B cell (primary cell): ENCODE data around the gene FAM3A. TPM values are rescaled to one million over a fixed set of nuclear protein-coding genes. Genes with fewer than 3 reads are reported as not detected.

Source experiments
- ATAC-seq: fragments of 200-7000 bp; cut with Tn5 transposase; one replicate; pipeline ENCODE4 v1.10.0; 2021; ENCODE audit warnings: low read depth, mild to moderate bottlenecking, moderate number of reproducible peaks, moderate library complexity
- CTCF ChIA-PET: fragments of 350-600 bp; sonication (Branson Sonifier 250); formaldehyde crosslinking; loops from one replicate; lab custom pipeline; 2021; ENCODE audit warnings: antibody characterized with exemption, inconsistent platforms; lab: Charles Lee
- POLR2A ChIA-PET: fragments of 350-600 bp; sonication (Branson Sonifier 250); formaldehyde crosslinking; loops from one replicate; lab custom pipeline; 2021; ENCODE audit warnings: antibody characterized with exemption; lab: Charles Lee
- DNase-seq: peaks from one replicate; pipeline ENCODE4 v3.0.0; 2013
- H2AFZ ChIP-seq: 2 replicates; pipeline ENCODE4 v1.6.1; 2012; ENCODE audit warnings: mild to moderate bottlenecking, low read depth, low read length; ENCODE audit not compliant: insufficient read depth, poor library complexity, severe bottlenecking
- H3K27ac ChIP-seq, 2 donors: 1 replicate in 1 of 2; 2 replicates in 1 of 2; pipeline ENCODE4 v1.5.1; 2012 to 2013; ENCODE audit warnings: low read length in 2 of 2, mild to moderate bottlenecking in 2 of 2, moderate library complexity in 1 of 2
- H3K27me3 ChIP-seq, 4 experiments: fragments of 200-600 bp in 1 of 4; sonication (generic) in 1 of 4; replicated peaks in 1 of 4; 1 replicate in 2 of 4; 2 replicates in 2 of 4; pipeline versions ENCODE4 v1.6.1 to v1.7.0; 2013 to 2016; ENCODE audit warnings: low read length in 3 of 4, mild to moderate bottlenecking in 2 of 4, mixed read lengths in 1 of 4, moderate library complexity in 1 of 4; ENCODE audit not compliant: insufficient read depth in 4 of 4, control insufficient read depth in 3 of 4; ENCODE audit errors: control extremely low read depth in 1 of 4
- H3K36me3 ChIP-seq, 2 experiments: replicated peaks in 1 of 2; 1 replicate in 1 of 2; 2 replicates in 1 of 2; pipeline versions ENCODE4 v1.6.1 to v1.7.1; 2013; ENCODE audit warnings: low read length in 1 of 2; ENCODE audit not compliant: insufficient read depth in 2 of 2, control insufficient read depth in 1 of 2; ENCODE audit errors: control extremely low read depth in 1 of 2, extremely low read depth in 1 of 2
- H3K4me1 ChIP-seq, 2 donors: fragments of 200-600 bp in 1 of 2; sonication (generic) in 1 of 2; 1 replicate in 1 of 2; 2 replicates in 1 of 2; pipeline versions ENCODE4 v1.5.1 to v1.6.1; 2013 to 2017; ENCODE audit warnings: low read length in 2 of 2; ENCODE audit not compliant: control insufficient read depth in 2 of 2, insufficient read depth in 2 of 2
- H3K4me2 ChIP-seq: replicated peaks from 2 replicates; pipeline ENCODE3; 2012; ENCODE audit warnings: mild to moderate bottlenecking, low read depth, low read length; ENCODE audit not compliant: poor library complexity, severe bottlenecking
- H3K4me3 ChIP-seq, 5 experiments: fragments of 200-600 bp in 1 of 5; sonication (generic) in 1 of 5; 1 replicate in 3 of 5; 2 replicates in 2 of 5; pipeline versions ENCODE4 v1.5.1 to v1.7.0; 2011 to 2016; ENCODE audit warnings: low read length in 4 of 5, mild to moderate bottlenecking in 4 of 5, low read depth in 2 of 5, control low read depth in 1 of 5, moderate library complexity in 1 of 5; ENCODE audit not compliant: insufficient read depth in 1 of 5; ENCODE audit errors: control extremely low read depth in 1 of 5, extremely low read depth in 1 of 5
- H3K79me2 ChIP-seq: fragments of 200-600 bp; sonication (generic); one replicate; pipeline ENCODE4 v1.6.0; 2016; ENCODE audit warnings: low read length; ENCODE audit not compliant: control insufficient read depth, insufficient read depth
- H3K9ac ChIP-seq: fragments of 200-600 bp; sonication (generic); 2 replicates; pipeline ENCODE4 v1.6.1; 2017; ENCODE audit warnings: mild to moderate bottlenecking, low read length, moderate library complexity
- H3K9me3 ChIP-seq, 3 donors: one replicate each; pipeline versions ENCODE4 v1.6.1 to v1.7.1; 2013; ENCODE audit warnings: low read length in 2 of 3; ENCODE audit not compliant: control insufficient read depth in 2 of 3, insufficient read depth in 1 of 3; ENCODE audit errors: control extremely low read depth in 1 of 3
- H4K20me1 ChIP-seq: 2 replicates; pipeline ENCODE4 v1.6.0; 2012; ENCODE audit warnings: mild to moderate bottlenecking, low read length; ENCODE audit not compliant: insufficient read depth, control insufficient read depth, poor library complexity, severe bottlenecking
- H3K27ac Mint-ChIP-seq: one replicate; pipeline ENCODE4 v1.8.0; 2021; ENCODE audit warnings: mixed read lengths
- H3K27me3 Mint-ChIP-seq: one replicate; pipeline ENCODE4 v1.8.0; 2021; ENCODE audit warnings: mixed read lengths
- H3K4me1 Mint-ChIP-seq: one replicate; pipeline ENCODE4 v1.8.0; 2021; ENCODE audit warnings: mixed read lengths
- H3K4me3 Mint-ChIP-seq: one replicate; pipeline ENCODE4 v1.8.0; 2021; ENCODE audit warnings: mixed read lengths
- H3K9me3 Mint-ChIP-seq: one replicate; pipeline ENCODE4 v1.8.0; 2022; ENCODE audit warnings: mixed read lengths; ENCODE audit not compliant: insufficient read depth
- CTCF ChIP-seq: fragments of 200-600 bp; IDR thresholded peaks from one replicate; pipeline ENCODE4 v1.8.0; 2022; ENCODE audit warnings: antibody characterized with exemption, mild to moderate bottlenecking
- EZH2 ChIP-seq: IDR thresholded peaks from 2 replicates; pipeline ENCODE4 v1.6.1; 2012; ENCODE audit warnings: borderline replicate concordance, low read depth, mild to moderate bottlenecking, moderate library complexity, low read length; ENCODE audit not compliant: insufficient read depth, poor library complexity, severe bottlenecking
- WGBS: methylation state at CpG from one replicate; pipeline ENCODE4 v1.1.5; 2013; ENCODE audit warnings: missing lambda C conversion rate; ENCODE audit not compliant: insufficient coverage; 5-methylcytosine and 5-hydroxymethylcytosine counted together
- intact Hi-C: fragments of 100-400 bp; cut with micrococcal nuclease; formaldehyde crosslinking; loops from one replicate; pipeline ENCODE4 v1.10.0; 2022
- polyA plus RNA-seq: library from polyadenylated mRNA; depleted of rRNA; stranded (reverse); fragments of >200 nt; gene quantifications from 2 replicates; pipeline ENCODE4 v1.2.3, GENCODE V29; 2012
- total RNA-seq, 2 donors: library from RNA; stranded (reverse); fragments of 120-200 nt in 1 of 2; gene quantifications; 1 replicate in 1 of 2; 2 replicates in 1 of 2; pipeline versions ENCODE4 v1.2.3 to v1.2.4, GENCODE V29; 2013 to 2022

FAM3A gene
- total and polyA plus RNA-seq, 2 donors (not counting 1 experiment from before 2014, with no cell fraction given) = 39.6 to 59.4 TPM

GRCh38 chrX:154469114-154469513 is 46.9 kb downstream of the FAM3A start:
- POLR2A ChIA-PET = no interaction called here
- ATAC-seq = no peak
- H3K9me3 Mint-ChIP-seq = no peaks in the 10 kb centered on the region

GRCh38 chrX:154468217-154468616 is 47.8 kb downstream of the FAM3A start:
- Histone ChIP-seq H3K79me2 (no peaks in the 10 kb centered on the region), H3K27me3 (no peaks in the 10 kb centered on the region), H3K36me3 (peaks cover 0 to 35% of the 10 kb centered on the region in 2 experiments), H4K20me1 (no peaks in the 10 kb centered on the region), H3K4me1 (no peaks in the 10 kb centered on the region), H3K4me2 (no peak overlapping the region), H2AFZ (no peak overlapping the region), H3K9me3 (no peaks in the 10 kb centered on the region), H3K9ac (no peak overlapping the region), H3K27ac (no peak overlapping the region), H3K4me3 (no peak overlapping the region)
- Mint-ChIP-seq H3K27ac (no peak overlapping the region), H3K4me3 (no peak overlapping the region), H3K27me3 (no peaks in the 10 kb centered on the region), H3K9me3 (no peaks in the 10 kb centered on the region), H3K4me1 (no peaks in the 10 kb centered on the region)
- TF ChIP-seq EZH2 = no peak
- no peak for TF ChIP-seq CTCF
- ATAC-seq = no peak
- no peak for DNase-seq
- ChIA-PET CTCF (no interaction called here), POLR2A (no interaction called here)
- intact Hi-C loops = no loop called here
- WGBS = 98% methylated on average over 19 of the region's 23 CpGs

More at GRCh38 chrX:154469114-154469513, 46.9 kb downstream of the FAM3A start:
- 98% methylated on average over 6 of the region's 9 CpGs for WGBS
- Mint-ChIP-seq H3K27ac (no peak overlapping the region), H3K4me3 (no peak overlapping the region), H3K4me1 (no peaks in the 10 kb centered on the region), H3K27me3 (no peaks in the 10 kb centered on the region)
- H3K36me3 ChIP-seq = peaks cover 0 to 35% of the 10 kb centered on the region in 2 experiments
- no peak overlapping the region for H3K4me2 ChIP-seq
- DNase-seq = no peak
- H4K20me1 ChIP-seq = no peaks in the 10 kb centered on the region
- H2AFZ ChIP-seq = no peak overlapping the region
- no peaks in the 10 kb centered on the region for H3K9me3 ChIP-seq
- H3K4me3 ChIP-seq = no peak overlapping the region
- intact Hi-C loops = no loop called here
- no peaks in the 10 kb centered on the region for H3K27me3 ChIP-seq
- no peak overlapping the region for H3K27ac ChIP-seq
- CTCF ChIA-PET = no interaction called here
- no peaks in the 10 kb centered on the region for H3K4me1 ChIP-seq
- H3K9ac ChIP-seq = no peak overlapping the region
- TF ChIP-seq EZH2 (no peak), CTCF (no peak)
- H3K79me2 ChIP-seq = no peaks in the 10 kb centered on the region
